Heart left ventricle (tissue), 16 donors: ENCODE data around the gene FAAH. TPM values are rescaled to one million over a fixed set of nuclear protein-coding genes. Genes with fewer than 3 reads are reported as not detected.

Experiments used
- ATAC-seq, 4 donors: fragments of 200-7000 bp; cut with Tn5 transposase; one replicate each; pipeline ENCODE4 v1.9.1; 2020 to 2022; ENCODE audit warnings: moderate library complexity in 4 of 4, mild to moderate bottlenecking in 3 of 4, moderate number of reproducible peaks in 1 of 4
- DNase-seq, 5 donors: peaks; one replicate each; pipeline ENCODE4 v3.0.0-alpha.2; 2020
- H3K27ac ChIP-seq, 12 donors: fragments of 200-600 bp; sonication (generic) in 4 of 12; one replicate each; pipeline versions ENCODE4 v1.5.0 to v1.8.0; 2016 to 2022; ENCODE audit warnings: mild to moderate bottlenecking in 2 of 12
- H3K27me3 ChIP-seq, 9 donors: fragments of 200-600 bp; sonication (generic) in 2 of 9; one replicate each; pipeline versions ENCODE4 v1.5.1 to v1.8.0; 2016 to 2022; ENCODE audit warnings: mild to moderate bottlenecking in 3 of 9
- H3K36me3 ChIP-seq, 9 donors: fragments of 200-600 bp; sonication (generic) in 2 of 9; one replicate each; pipeline versions ENCODE4 v1.5.0 to v1.8.0; 2018 to 2022; ENCODE audit warnings: mild to moderate bottlenecking in 2 of 9
- H3K4me1 ChIP-seq, 12 donors: fragments of 200-600 bp; sonication (generic) in 4 of 12; one replicate each; pipeline versions ENCODE4 v1.5.0 to v1.8.0; 2016 to 2022; ENCODE audit warnings: mild to moderate bottlenecking in 3 of 12
- H3K4me3 ChIP-seq, 12 donors: fragments of 200-600 bp; sonication (generic) in 4 of 12; one replicate each; pipeline versions ENCODE4 v1.5.0 to v1.8.0; 2017 to 2022; ENCODE audit warnings: mild to moderate bottlenecking in 9 of 12, moderate library complexity in 4 of 12
- H3K9me3 ChIP-seq, 12 donors: fragments of 200-600 bp; sonication (generic) in 4 of 12; one replicate each; pipeline versions ENCODE4 v1.5.0 to v1.8.0; 2016 to 2022; ENCODE audit warnings: mild to moderate bottlenecking in 1 of 12
- POLR2A ChIP-seq, 2 donors: fragments of 450-650 bp; IDR thresholded peaks; one replicate each; pipeline ENCODE4 v1.6.1; 2017; ENCODE audit warnings: antibody characterized with exemption in 2 of 2, mild to moderate bottlenecking in 2 of 2, moderate library complexity in 2 of 2
- WGBS, 4 donors: extraction: QIAGEN DNeasy Blood & Tissue Kit in 2 of 4; methylation state at CpG; one replicate each; pipeline versions ENCODE4 v1.1.5 to v1.1.7; 2013 to 2018; 5-methylcytosine and 5-hydroxymethylcytosine counted together
- intact Hi-C, 10 donors: fragments of 100-400 bp; cut with DNase I; formaldehyde crosslinking; loops; one replicate each; pipeline versions ENCODE4 v1.11.1 to v1.14.2; 2022
- polyA plus RNA-seq, 2 donors: library from polyadenylated mRNA; stranded (reverse); fragments of 200-250 nt; gene quantifications; one replicate each; pipeline ENCODE4 v1.2.3, GENCODE V29; 2013
- total RNA-seq, 9 donors: library from RNA; depleted of rRNA in 2 of 9; stranded (reverse); fragments of >200 nt in 2 of 9; fragmentation: NEBNext Ultra II Directional in 3 of 9; extraction: Animal tissue kit (Norgen Biotek cat#: 25700) in 3 of 9; gene quantifications; one replicate each; pipeline versions ENCODE4 v1.1.0 to v1.2.4, GENCODE V29; 2016 to 2023
- TF ChIP-seq, protein P1 (sequence below), 12 donors: fragments of 200-600 bp; sonication (generic) in 4 of 12; IDR thresholded peaks; one replicate each; pipeline versions ENCODE4 v1.5.0 to v1.8.0; 2018 to 2022; ENCODE audit warnings: antibody characterized with exemption in 12 of 12, mild to moderate bottlenecking in 5 of 12
- donor health status: ischemic (EF 13 %, LVEDD 7.1; RV severe dilation, severe dysfunction).
- donor health status: healthy with polysubstance abuse.
- donor health status: DM: no; HTN: yes; CAD: no.
- donor health status: DM: no; HTN: no; CAD: no.
- donor health status: ischemic (EF 25% LVEDD 6.9; RV normal size, moderate dysfunction).
- donor health status: ischemic (EF 25% LVEDD 5.7; RV mildly dilated, moderate dysfunction).
- donor health status: healthy.
- donor health status: DM: yes; HTN: yes; CAD: no.
- donor health status: ischemic (EF 35%, LVEDD 5.7; RV mildly dilated, moderate dysfunction).
- donor health status: nonischemic (EF 11% LVEDD 7.7; RV severe dilation, severe dysfunction).
- donor health status: DM: yes; HTN: yes; CAD: no.
- donor health status: PGD.
- donor health status: ischemic (EF 29% LVEDD 5.4; RV normal size, mild dysfunction).
- donor health status: nonischemic (EF 23%, LVEDD 6.1; RV moderate dilation, normal function).

The FAAH gene
- total and polyA plus RNA-seq, 11 donors: 1.9 to 8.0 (median 3.5) TPM

DNA sequence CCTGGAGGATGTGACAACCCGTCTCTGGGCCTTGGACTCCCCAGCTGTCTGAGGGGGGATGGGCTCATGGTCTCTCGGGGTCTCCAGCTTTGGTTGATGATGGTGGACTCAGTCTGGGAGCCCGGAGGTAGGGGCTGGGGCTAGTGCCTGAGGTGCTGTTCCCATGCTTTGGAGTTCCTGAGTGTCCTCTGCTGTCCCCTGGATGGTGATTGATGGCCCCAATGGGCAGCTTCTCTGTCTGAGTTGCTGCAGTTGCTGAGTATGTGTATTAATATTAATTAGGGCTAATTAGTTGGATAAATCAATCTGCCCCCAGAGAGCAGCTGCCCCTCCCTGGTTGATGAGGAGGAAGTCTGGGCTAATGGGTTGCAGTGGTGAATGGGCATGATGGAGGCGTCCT lies 30.6 kb downstream of the FAAH start:
- ATAC-seq (no peak), DNase-seq (no peak)
- no peaks in the 10 kb centered on the region for H3K4me1 ChIP-seq
- H3K4me3 ChIP-seq: no peak overlapping the region
- intact Hi-C loops: no loop called here
- no peak overlapping the region for H3K27ac ChIP-seq
- TF ChIP-seq POLR2A (IDR thresholded peaks at IDR 0.05): no peak
- TF ChIP-seq, protein P1, sequence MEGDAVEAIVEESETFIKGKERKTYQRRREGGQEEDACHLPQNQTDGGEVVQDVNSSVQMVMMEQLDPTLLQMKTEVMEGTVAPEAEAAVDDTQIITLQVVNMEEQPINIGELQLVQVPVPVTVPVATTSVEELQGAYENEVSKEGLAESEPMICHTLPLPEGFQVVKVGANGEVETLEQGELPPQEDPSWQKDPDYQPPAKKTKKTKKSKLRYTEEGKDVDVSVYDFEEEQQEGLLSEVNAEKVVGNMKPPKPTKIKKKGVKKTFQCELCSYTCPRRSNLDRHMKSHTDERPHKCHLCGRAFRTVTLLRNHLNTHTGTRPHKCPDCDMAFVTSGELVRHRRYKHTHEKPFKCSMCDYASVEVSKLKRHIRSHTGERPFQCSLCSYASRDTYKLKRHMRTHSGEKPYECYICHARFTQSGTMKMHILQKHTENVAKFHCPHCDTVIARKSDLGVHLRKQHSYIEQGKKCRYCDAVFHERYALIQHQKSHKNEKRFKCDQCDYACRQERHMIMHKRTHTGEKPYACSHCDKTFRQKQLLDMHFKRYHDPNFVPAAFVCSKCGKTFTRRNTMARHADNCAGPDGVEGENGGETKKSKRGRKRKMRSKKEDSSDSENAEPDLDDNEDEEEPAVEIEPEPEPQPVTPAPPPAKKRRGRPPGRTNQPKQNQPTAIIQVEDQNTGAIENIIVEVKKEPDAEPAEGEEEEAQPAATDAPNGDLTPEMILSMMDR (IDR thresholded peaks at IDR 0.05): no peak
- no peaks in the 10 kb centered on the region for H3K9me3 ChIP-seq
- H3K36me3 ChIP-seq: no peaks in the 10 kb centered on the region
- 83 to 92% (median 87%) methylated on average over 2 to 4 of the region's 4 CpGs for WGBS, 4 donors
- peaks cover 0 to 40% (median 0%) of the 10 kb centered on the region in 9 donors for H3K27me3 ChIP-seq

DNA sequence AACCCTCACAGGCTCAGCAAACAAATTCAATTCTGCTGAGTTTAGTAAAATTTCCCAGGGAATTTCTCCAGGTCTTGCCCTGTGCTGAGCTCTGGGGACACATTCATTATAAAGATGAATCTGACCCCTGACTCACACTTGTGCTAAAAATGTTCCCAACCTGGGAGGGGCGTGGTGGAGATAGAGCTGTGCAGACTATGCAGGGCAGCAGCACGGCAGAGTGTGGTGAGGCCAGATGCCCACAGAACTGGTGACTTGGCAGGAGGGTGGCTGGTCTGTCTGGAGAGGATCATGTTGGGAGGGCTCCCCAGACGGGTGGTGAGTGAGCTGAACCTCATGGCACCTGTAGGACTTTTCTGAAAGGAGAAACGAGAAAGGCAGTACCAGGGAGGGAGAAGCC lies 31.6 kb downstream of the FAAH start:
- no peaks in the 10 kb centered on the region for H3K36me3 ChIP-seq
- H3K9me3 ChIP-seq: no peaks in the 10 kb centered on the region
- no peak overlapping the region for H3K27ac ChIP-seq
- DNase-seq (peak in 2 of 5 donors; percentile 37 to 50), ATAC-seq (peak; percentile 68 to 85 (median 80))
- H3K27me3 ChIP-seq: peaks cover 0 to 39% (median 0%) of the 10 kb centered on the region in 9 donors
- no peak for TF ChIP-seq POLR2A (IDR thresholded peaks at IDR 0.05)
- TF ChIP-seq, protein P1 (IDR thresholded peaks at IDR 0.05): no peak
- intact Hi-C loops: no loop called here
- no peaks in the 10 kb centered on the region for H3K4me1 ChIP-seq
- no peak overlapping the region for H3K4me3 ChIP-seq
- WGBS, 4 donors: 36 to 42% (median 40%) methylated on average over 4 of the region's 4 CpGs

DNA sequence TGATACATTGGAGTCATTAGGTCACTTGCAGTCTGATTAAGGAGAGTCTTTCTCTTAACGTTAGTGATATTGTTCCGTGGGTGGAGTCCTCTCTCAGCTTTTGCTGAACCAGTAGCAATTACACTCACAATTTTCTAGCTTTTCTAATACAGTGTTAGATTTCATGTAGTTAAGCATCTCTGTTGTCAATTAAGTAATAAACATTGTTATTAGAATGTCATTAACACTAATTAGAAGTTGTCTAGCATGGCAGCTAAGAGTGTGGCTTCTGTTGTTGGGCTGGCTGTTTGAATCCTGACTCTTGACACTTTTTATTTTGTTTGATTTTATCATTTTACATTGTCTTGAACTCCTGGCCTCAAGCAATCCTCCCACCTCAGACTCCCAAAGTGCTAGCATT lies 33.4 kb downstream of the FAAH start:
- DNase-seq (no peak), ATAC-seq (no peak)
- Histone ChIP-seq H3K27ac (no peak overlapping the region), H3K4me3 (no peak overlapping the region), H3K36me3 (no peaks in the 10 kb centered on the region), H3K9me3 (no peaks in the 10 kb centered on the region), H3K27me3 (peaks cover 0 to 25% (median 0%) of the 10 kb centered on the region in 9 donors), H3K4me1 (no peaks in the 10 kb centered on the region)
- intact Hi-C loops: no loop called here
- TF ChIP-seq, protein P1 (IDR thresholded peaks at IDR 0.05): no peak
- no peak for TF ChIP-seq POLR2A (IDR thresholded peaks at IDR 0.05)
- WGBS, 4 donors: 59 to 73% (median 66%) methylated on average over 2 of the region's 2 CpGs

DNA sequence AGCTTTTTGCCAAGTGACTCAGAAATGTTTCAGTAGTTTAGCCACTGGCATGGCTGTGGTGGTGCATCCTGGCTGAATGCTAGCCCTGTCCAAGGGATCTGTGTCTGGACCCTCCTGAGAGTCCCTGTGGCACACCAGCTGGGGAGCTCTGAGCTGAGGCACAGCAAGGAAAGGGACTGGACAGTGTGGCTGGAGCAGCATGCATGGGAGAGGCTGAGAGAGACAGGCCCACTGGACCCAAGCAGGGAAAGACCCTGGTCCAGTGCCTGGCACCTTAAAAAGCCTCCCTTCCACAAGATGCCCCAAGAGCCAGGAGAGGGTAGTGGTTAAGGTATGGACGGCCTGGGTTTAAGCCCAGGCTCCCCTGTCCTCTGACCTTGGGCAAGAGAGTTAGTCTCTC lies 35.3 kb downstream of the FAAH start:
- Histone ChIP-seq H3K27ac (no peak overlapping the region), H3K9me3 (no peaks in the 10 kb centered on the region), H3K27me3 (peaks cover 0 to 6% (median 0%) of the 10 kb centered on the region in 9 donors), H3K4me3 (no peak overlapping the region), H3K36me3 (no peaks in the 10 kb centered on the region), H3K4me1 (no peaks in the 10 kb centered on the region)
- intact Hi-C loops: no loop called here
- WGBS, 4 donors: 67 to 95% (median 81%) methylated on average over 1 of the region's 1 CpG
- TF ChIP-seq, protein P1 (IDR thresholded peaks at IDR 0.05): no peak
- no peak for TF ChIP-seq POLR2A (IDR thresholded peaks at IDR 0.05)
- DNase-seq (peak in 1 of 5 donors; percentile 7), ATAC-seq (no peak)
